SU-DHL-6 (cell line): Measurements from ENCODE around the gene TUBA4A.

Source experiments
- EZH2phosphoT487 ChIP-seq: fragments of 200-600 bp; sonication (generic), shearing (Covaris generic); conservative IDR thresholded peaks from 2 replicates; pipeline ENCODE4 v1.6.1; 2018; ENCODE audit warnings: mild to moderate bottlenecking, antibody characterized with exemption, low read length, moderate library complexity, mixed read lengths
- TF ChIP-seq, protein P1 (sequence below): fragments of 200-600 bp; sonication (generic); IDR thresholded peaks from one replicate; pipeline ENCODE4 v1.5.1; 2017; ENCODE audit warnings: antibody characterized with exemption, mild to moderate bottlenecking, low read length, moderate library complexity; ENCODE audit not compliant: insufficient read depth, poor library complexity, severe bottlenecking

DNA sequence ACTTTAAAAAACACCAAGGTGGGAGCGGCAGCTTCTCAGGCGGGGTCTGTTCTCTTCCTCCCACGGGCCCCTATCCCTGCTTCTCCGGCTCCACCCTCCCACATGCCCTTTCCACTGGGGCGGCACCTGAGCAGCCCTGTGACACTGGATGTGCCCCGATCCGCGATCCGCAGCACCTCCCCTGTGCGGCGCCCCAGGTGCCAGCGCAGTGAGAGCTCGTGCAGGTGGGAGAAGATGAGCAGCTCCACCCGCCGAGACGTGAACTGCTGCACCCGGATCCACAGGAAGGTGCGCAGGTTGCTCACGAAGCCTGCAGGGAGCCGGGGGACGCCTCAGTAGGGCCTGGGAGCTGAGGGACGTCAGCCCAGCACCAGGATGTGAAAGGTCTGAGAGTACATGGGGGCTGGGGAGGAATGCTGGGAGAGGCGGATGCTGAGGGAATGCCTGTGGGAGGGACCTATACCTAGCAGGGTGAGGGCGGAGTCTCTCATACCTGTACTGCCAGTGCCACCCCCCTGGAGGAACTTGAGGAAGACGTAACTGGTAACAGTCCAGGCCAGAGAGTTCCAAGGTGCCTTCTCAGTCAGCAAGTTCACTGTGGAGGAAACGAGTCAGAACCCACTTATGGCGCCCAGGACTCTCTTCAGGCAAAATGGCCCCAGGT lies 37.7 kb downstream of the TUBA4A start:
- TF ChIP-seq, protein P1, sequence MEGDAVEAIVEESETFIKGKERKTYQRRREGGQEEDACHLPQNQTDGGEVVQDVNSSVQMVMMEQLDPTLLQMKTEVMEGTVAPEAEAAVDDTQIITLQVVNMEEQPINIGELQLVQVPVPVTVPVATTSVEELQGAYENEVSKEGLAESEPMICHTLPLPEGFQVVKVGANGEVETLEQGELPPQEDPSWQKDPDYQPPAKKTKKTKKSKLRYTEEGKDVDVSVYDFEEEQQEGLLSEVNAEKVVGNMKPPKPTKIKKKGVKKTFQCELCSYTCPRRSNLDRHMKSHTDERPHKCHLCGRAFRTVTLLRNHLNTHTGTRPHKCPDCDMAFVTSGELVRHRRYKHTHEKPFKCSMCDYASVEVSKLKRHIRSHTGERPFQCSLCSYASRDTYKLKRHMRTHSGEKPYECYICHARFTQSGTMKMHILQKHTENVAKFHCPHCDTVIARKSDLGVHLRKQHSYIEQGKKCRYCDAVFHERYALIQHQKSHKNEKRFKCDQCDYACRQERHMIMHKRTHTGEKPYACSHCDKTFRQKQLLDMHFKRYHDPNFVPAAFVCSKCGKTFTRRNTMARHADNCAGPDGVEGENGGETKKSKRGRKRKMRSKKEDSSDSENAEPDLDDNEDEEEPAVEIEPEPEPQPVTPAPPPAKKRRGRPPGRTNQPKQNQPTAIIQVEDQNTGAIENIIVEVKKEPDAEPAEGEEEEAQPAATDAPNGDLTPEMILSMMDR = no peak
- TF ChIP-seq EZH2phosphoT487 = no peak
